ENCODE results near the gene DGKB. TPM values are rescaled to one million over a fixed set of nuclear protein-coding genes. Genes with fewer than 3 reads are reported as not detected.

The DGKB gene
- total RNA-seq, 1 donor from 2014 or later = not detected

GRCh38 chr7:14305233-14305866 is 597.2 kb downstream of the DGKB start:
- intact Hi-C loops (cut with DNase I) = no loop called here
- no peak for DNase-seq (ENCODE audit: low spot score in 2 of 2)
- no peak overlapping the region for H3K27ac ChIP-seq
- H3K4me1 ChIP-seq = no peaks in the 10 kb centered on the region
- no peak overlapping the region for H3K4me3 ChIP-seq
- no peaks in the 10 kb centered on the region for H3K27me3 ChIP-seq
- no peaks in the 10 kb centered on the region for H3K9me3 ChIP-seq
- H3K36me3 ChIP-seq = no peaks in the 10 kb centered on the region
- TF ChIP-seq CTCF (IDR thresholded peaks at IDR 0.05) = no peak

GRCh38 chr7:14303536-14303935 is 599.0 kb downstream of the DGKB start:
- DNase-seq (ENCODE audit: low spot score in 2 of 2) = no peak
- no peaks in the 10 kb centered on the region for H3K27me3 ChIP-seq
- H3K27ac ChIP-seq = no peak overlapping the region
- no peaks in the 10 kb centered on the region for H3K4me1 ChIP-seq
- no peak for TF ChIP-seq CTCF (IDR thresholded peaks at IDR 0.05)
- H3K9me3 ChIP-seq = no peaks in the 10 kb centered on the region
- H3K36me3 ChIP-seq = no peaks in the 10 kb centered on the region
- intact Hi-C loops (cut with DNase I) = no loop called here
- H3K4me3 ChIP-seq = no peak overlapping the region

GRCh38 chr7:14294637-14295036 is 607.9 kb downstream of the DGKB start:
- no peak for TF ChIP-seq CTCF (IDR thresholded peaks at IDR 0.05)
- intact Hi-C loops (cut with DNase I) = no loop called here
- DNase-seq (ENCODE audit: low spot score in 2 of 2) = no peak
- no peaks in the 10 kb centered on the region for H3K4me1 ChIP-seq
- no peaks in the 10 kb centered on the region for H3K9me3 ChIP-seq
- H3K27me3 ChIP-seq = no peaks in the 10 kb centered on the region
- no peak overlapping the region for H3K4me3 ChIP-seq
- H3K27ac ChIP-seq = no peak overlapping the region
- no peaks in the 10 kb centered on the region for H3K36me3 ChIP-seq

GRCh38 chr7:14293434-14293833 is 609.1 kb downstream of the DGKB start:
- no peaks in the 10 kb centered on the region for H3K27me3 ChIP-seq
- intact Hi-C loops (cut with DNase I) = no loop called here
- no peaks in the 10 kb centered on the region for H3K9me3 ChIP-seq
- DNase-seq (ENCODE audit: low spot score in 2 of 2) = no peak
- H3K36me3 ChIP-seq = no peaks in the 10 kb centered on the region
- no peak overlapping the region for H3K27ac ChIP-seq
- no peaks in the 10 kb centered on the region for H3K4me1 ChIP-seq
- no peak for TF ChIP-seq CTCF (IDR thresholded peaks at IDR 0.05)
- H3K4me3 ChIP-seq = no peak overlapping the region

GRCh38 chr7:14292737-14293136 is 609.8 kb downstream of the DGKB start:
- H3K27ac ChIP-seq = no peak overlapping the region
- no peak for DNase-seq (ENCODE audit: low spot score in 2 of 2)
- no peaks in the 10 kb centered on the region for H3K9me3 ChIP-seq
- no peaks in the 10 kb centered on the region for H3K4me1 ChIP-seq
- H3K36me3 ChIP-seq = no peaks in the 10 kb centered on the region
- intact Hi-C loops (cut with DNase I) = no loop called here
- TF ChIP-seq CTCF (IDR thresholded peaks at IDR 0.05) = no peak
- no peak overlapping the region for H3K4me3 ChIP-seq
- no peaks in the 10 kb centered on the region for H3K27me3 ChIP-seq

- intact Hi-C loops (cut with DNase I) = no loop called here
- no peak for DNase-seq (ENCODE audit: low spot score in 2 of 2)
- Histone ChIP-seq H3K4me1 (no peaks in the 10 kb centered on the region), H3K4me3 (no peak overlapping the region), H3K36me3 (no peaks in the 10 kb centered on the region), H3K9me3 (no peaks in the 10 kb centered on the region), H3K27me3 (no peaks in the 10 kb centered on the region), H3K27ac (no peak overlapping the region)
- TF ChIP-seq CTCF (IDR thresholded peaks at IDR 0.05) = no peak
Observed at GRCh38 chr7:14289957-14290356, 612.6 kb downstream of the DGKB start.

Data from ascending aorta (tissue), 2 donors.